Measurements from ENCODE around the gene HAUS1.
"Not testable (repeated sequence)": the region's sequence is repeated elsewhere in the genome, so short reads cannot be mapped to it uniquely, and the experiment has no call there.

The HAUS1 gene

GRCh38 chr18:46156843-46157242, 52.7 kb downstream of the HAUS1 start:
- DNase-seq (ENCODE audit: low read depth): no peak

- no peak for DNase-seq (ENCODE audit: low read depth)
Observed at GRCh38 chr18:46158499-46158898, 54.3 kb downstream of the HAUS1 start.

- DNase-seq (ENCODE audit: low read depth): no peak
Observed at GRCh38 chr18:46160050-46160798, 56.0 kb downstream of the HAUS1 start.

GRCh38 chr18:46160840-46161239, 56.7 kb downstream of the HAUS1 start:
- not testable (repeated sequence) for DNase-seq (ENCODE audit: low read depth)

GRCh38 chr18:46161703-46162396, 57.7 kb downstream of the HAUS1 start:
- no peak for DNase-seq (ENCODE audit: low read depth)

GRCh38 chr18:46163091-46163490, 58.9 kb downstream of the HAUS1 start:
- no peak for DNase-seq (ENCODE audit: low read depth)

- no peak for DNase-seq (ENCODE audit: low read depth)
Observed at GRCh38 chr18:46163941-46164499, 59.8 kb downstream of the HAUS1 start.

GRCh38 chr18:46164502-46164901, 60.3 kb downstream of the HAUS1 start:
- DNase-seq (ENCODE audit: low read depth): not testable (repeated sequence)

GRCh38 chr18:46164920-46165319, 60.7 kb downstream of the HAUS1 start:
- DNase-seq (ENCODE audit: low read depth): no peak

- no peak for DNase-seq (ENCODE audit: low read depth)
Observed at GRCh38 chr18:46166261-46166970, 62.2 kb downstream of the HAUS1 start.

GRCh38 chr18:46167971-46168370, 63.8 kb downstream of the HAUS1 start:
- DNase-seq (ENCODE audit: low read depth): no peak

- DNase-seq (ENCODE audit: low read depth): no peak
Observed at GRCh38 chr18:46169464-46169941, 65.3 kb downstream of the HAUS1 start.

GRCh38 chr18:46171331-46171730, 67.1 kb downstream of the HAUS1 start:
- DNase-seq (ENCODE audit: low read depth): no peak

- peak; percentile 87 for DNase-seq (ENCODE audit: low read depth)
Observed at GRCh38 chr18:46173393-46174341, 69.5 kb downstream of the HAUS1 start.

GRCh38 chr18:46174342-46175041, 70.3 kb downstream of the HAUS1 start:
- DNase-seq (ENCODE audit: low read depth): peak; percentile 17

- no peak for DNase-seq (ENCODE audit: low read depth)
Observed at GRCh38 chr18:46176001-46176400, 71.8 kb downstream of the HAUS1 start.
